ENCODE results near the gene UBXN6.
A peak's percentile ranks its signal among the peaks of the same experiment; 100 is the strongest.

UBXN6 gene

DNA sequence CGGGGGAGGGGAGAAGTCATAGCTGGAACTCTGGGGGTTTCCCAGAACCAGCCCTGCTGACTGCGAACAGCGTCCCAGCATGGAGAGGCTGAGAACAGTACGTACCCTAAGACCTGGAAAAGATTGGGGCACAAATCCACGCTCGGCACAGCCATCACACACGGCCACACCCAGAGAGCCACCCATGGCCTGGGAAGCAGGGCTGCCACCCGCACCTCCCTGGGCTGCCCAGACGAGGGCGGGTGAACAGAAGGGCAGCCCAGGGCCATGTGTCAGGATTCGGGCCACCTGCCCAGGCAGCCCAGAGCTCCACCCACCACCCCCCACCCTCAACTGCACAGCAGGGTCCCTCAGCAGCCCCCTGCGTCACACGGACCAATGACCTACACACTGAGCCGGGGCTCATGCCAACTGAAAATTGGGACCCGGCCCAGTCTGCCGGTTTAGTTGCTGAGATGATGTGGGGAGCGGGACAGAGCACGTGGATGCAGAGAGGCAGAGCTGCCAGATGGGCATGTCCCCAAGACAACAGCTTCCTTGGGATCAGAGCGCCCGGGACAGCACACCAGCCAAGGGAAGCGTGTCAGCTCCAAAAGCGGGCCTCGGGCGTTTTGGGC, 8.5 kb downstream of the UBXN6 start:
- DNase-seq (ENCODE audit: low read depth): peak; percentile 43
- no peak overlapping the region for H3K4me3 ChIP-seq (ENCODE audit: control insufficient read depth, low read depth, low read length)
- TF ChIP-seq, protein P1, sequence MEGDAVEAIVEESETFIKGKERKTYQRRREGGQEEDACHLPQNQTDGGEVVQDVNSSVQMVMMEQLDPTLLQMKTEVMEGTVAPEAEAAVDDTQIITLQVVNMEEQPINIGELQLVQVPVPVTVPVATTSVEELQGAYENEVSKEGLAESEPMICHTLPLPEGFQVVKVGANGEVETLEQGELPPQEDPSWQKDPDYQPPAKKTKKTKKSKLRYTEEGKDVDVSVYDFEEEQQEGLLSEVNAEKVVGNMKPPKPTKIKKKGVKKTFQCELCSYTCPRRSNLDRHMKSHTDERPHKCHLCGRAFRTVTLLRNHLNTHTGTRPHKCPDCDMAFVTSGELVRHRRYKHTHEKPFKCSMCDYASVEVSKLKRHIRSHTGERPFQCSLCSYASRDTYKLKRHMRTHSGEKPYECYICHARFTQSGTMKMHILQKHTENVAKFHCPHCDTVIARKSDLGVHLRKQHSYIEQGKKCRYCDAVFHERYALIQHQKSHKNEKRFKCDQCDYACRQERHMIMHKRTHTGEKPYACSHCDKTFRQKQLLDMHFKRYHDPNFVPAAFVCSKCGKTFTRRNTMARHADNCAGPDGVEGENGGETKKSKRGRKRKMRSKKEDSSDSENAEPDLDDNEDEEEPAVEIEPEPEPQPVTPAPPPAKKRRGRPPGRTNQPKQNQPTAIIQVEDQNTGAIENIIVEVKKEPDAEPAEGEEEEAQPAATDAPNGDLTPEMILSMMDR (conservative IDR thresholded peaks at IDR 0.05; ENCODE audit: control insufficient read depth, insufficient read depth, low read depth, low read length): no peak

DNA sequence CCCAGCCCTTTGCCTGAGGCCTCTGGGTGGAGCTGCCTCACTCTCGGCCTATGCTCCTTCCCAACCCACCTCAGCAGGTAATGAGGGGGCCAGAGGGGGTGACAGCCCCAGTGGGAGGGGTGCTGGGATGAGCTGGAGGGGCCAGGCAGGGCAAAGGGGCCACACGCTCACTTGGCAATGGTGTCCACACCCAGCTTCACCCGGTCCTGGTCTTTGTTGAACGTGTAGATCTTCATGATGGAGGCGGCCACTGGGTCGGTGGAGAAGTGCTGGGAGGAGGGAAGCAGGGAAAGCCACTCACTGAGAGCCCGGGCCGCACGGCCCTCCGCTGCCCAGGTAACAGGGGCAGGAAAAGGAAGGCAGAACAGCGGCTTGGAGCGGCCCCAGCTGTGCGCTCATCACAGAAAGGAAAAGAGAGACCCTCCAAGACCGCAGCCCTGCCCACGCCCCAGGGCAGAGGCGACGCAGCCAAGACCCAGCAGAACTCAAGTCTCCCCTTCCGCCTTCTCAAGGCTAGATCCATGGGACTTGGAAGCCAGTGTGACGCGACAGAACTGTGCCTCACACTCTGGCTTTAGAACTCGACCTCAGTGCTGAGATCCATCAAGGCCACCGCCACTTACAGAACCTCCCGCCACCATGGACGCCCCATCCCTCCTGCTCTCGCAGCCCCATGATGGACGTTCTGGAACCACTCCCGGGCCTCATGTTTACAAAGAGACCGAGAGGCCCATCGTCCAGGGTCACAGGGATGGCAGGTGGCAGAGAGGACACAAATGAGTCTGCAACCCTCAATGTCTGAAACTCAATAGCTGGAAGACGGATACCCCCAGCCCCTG, 9.2 kb downstream of the UBXN6 start:
- TF ChIP-seq, protein P1 (conservative IDR thresholded peaks at IDR 0.05; ENCODE audit: control insufficient read depth, insufficient read depth, low read depth, low read length): no peak
- DNase-seq (ENCODE audit: low read depth): no peak
- H3K4me3 ChIP-seq (ENCODE audit: control insufficient read depth, low read depth, low read length): no peak overlapping the region

DNA sequence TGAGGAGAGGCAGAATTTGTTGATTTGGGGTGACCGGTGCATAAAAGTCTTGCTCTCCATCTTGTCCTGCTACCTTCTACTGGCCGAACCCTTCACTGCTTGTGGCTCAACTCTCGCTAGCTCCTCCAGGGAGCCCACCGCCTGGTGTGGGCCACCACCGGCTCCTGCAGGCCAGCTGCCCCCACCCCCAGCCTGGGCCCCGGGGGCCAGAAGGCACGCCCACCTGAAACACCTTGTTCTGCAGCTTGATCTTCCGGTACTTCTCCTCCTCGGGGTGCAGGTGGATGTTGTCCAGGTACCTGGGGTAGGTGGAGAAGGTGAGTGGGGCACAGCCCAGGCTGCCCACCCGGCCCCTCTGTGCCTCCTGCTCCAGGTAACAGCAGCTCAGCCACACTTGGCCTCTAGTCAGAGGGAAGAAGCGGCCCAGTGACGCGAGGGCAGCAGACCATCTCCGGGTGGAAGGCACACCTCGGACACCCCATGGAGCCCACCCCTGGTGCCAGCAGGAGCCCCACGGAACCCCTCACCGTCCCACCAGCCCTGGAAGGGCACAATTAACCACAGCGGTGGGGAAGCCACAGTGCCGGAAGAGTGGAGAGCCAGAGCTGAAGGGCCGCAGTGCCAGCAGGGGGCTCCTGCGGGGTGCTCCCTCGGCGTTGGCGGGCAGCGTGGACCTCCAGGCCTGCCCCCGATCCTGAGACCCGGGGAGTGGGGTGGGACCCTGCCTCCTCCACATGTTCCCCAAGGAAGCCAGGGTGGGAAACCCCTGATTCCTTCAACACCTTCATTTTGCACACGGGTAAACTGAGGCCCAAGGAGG, 10.1 kb downstream of the UBXN6 start:
- TF ChIP-seq, protein P1 (conservative IDR thresholded peaks at IDR 0.05; ENCODE audit: control insufficient read depth, insufficient read depth, low read depth, low read length): no peak
- no peak for DNase-seq (ENCODE audit: low read depth)
- no peak overlapping the region for H3K4me3 ChIP-seq (ENCODE audit: control insufficient read depth, low read depth, low read length)

DNA sequence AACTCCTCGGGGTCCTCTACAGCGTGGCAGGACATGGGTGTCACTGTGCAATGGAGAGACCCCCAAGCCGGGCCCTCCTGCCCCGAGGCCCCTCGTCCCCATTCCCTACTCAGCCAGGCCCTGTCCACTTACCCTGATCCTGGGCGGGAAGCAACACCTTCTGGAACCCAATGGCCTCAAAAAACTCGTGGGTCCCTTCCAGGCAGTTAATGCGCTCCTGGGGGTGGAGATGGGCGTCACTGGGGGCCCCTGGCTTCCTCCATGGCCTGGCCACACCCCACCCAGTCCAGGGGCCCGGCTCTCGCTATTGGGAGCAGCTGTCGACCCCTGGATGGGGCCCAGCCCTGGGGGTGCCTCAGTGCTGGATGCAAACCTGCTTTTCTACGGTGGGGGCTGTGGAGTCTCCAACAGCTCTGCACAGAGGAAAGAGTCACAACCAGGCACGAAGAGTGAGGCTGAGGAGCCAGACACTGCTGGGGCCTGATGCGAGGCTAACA, 10.8 kb downstream of the UBXN6 start:
- DNase-seq (ENCODE audit: low read depth): no peak
- TF ChIP-seq, protein P1 (conservative IDR thresholded peaks at IDR 0.05; ENCODE audit: control insufficient read depth, insufficient read depth, low read depth, low read length): no peak
- H3K4me3 ChIP-seq (ENCODE audit: control insufficient read depth, low read depth, low read length): no peak overlapping the region

DNA sequence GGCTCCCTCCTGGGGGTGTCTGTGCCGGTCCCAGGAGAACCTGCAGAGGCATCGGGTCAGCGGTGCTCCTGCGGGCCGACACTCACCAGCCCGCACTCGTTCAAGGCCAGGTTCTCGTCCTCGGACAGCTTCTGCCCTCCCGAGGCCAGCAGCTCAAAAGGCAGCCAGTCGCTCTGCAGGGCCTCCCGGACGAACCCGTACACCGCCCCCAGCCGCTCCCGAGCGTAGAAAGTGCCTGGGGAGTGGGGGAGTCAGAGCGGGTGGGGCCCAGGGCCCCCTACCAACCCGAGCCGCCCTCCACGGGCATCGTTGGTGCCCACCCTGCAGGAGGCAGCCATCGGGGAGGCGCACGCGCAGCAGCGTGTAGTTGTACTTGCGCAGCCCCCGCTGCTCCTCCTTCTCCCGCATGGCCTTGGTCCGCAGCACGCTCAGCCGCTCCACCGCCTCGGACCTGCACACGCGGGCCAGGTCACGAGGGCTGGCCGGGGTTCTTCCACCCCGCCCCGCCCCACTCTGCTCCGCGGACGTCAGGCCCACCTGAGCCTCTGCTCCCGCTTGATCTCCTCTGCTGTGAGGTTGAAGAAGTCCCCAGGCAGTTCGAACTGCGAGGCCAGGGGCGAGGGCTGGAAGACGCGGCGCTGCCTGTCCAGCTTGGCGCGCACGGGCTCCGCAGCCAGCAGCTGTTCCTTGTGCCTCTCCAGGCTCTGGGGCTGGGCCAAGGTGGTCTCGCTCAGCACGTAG, 11.5 kb downstream of the UBXN6 start:
- H3K4me3 ChIP-seq (ENCODE audit: control insufficient read depth, low read depth, low read length): no peak overlapping the region
- no peak for DNase-seq (ENCODE audit: low read depth)

More for the DNA sequence above, 11.5 kb downstream of the UBXN6 start:
- TF ChIP-seq, protein P1 (conservative IDR thresholded peaks at IDR 0.05; ENCODE audit: control insufficient read depth, insufficient read depth, low read depth, low read length): no peak
